Ovary (tissue), 3 donors: ENCODE data around the gene ADAMTS2.

Experiments
- POLR2A ChIP-seq: fragments of 450-650 bp; IDR thresholded peaks from one replicate; pipeline ENCODE4 v1.6.1; 2017; ENCODE audit warnings: antibody characterized with exemption, mild to moderate bottlenecking, moderate library complexity
- TF ChIP-seq, protein P1 (sequence below), 3 donors: fragments of 450-650 bp in 2 of 3; fragments of 200-600 bp in 1 of 3; IDR thresholded peaks; one replicate each; pipeline versions ENCODE4 v1.5.1 to v1.8.0; 2016 to 2022; ENCODE audit warnings: antibody characterized with exemption in 3 of 3, mild to moderate bottlenecking in 1 of 3
- donor health status: DM: no; HTN: no; CAD: no.

DNA sequence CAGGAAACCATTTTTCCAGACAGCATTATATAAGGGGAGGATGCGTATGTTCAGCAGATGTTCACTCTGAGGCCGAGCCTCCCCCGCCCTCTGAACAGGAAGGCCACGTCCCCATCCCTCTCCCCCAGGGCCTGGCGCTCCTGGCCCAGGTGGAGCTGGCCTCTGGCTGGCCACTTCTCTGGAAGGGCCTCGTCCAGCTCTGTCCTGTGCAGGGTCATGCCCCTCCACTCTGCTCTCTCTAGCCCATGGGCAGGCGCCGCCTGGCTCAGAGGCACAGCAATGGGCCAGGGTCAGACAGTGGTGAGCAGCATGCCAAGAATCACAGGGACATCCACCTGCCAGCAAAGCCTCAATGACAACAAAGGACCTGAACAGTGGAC lies 34.2 kb downstream of the ADAMTS2 start:
- TF ChIP-seq, protein P1, sequence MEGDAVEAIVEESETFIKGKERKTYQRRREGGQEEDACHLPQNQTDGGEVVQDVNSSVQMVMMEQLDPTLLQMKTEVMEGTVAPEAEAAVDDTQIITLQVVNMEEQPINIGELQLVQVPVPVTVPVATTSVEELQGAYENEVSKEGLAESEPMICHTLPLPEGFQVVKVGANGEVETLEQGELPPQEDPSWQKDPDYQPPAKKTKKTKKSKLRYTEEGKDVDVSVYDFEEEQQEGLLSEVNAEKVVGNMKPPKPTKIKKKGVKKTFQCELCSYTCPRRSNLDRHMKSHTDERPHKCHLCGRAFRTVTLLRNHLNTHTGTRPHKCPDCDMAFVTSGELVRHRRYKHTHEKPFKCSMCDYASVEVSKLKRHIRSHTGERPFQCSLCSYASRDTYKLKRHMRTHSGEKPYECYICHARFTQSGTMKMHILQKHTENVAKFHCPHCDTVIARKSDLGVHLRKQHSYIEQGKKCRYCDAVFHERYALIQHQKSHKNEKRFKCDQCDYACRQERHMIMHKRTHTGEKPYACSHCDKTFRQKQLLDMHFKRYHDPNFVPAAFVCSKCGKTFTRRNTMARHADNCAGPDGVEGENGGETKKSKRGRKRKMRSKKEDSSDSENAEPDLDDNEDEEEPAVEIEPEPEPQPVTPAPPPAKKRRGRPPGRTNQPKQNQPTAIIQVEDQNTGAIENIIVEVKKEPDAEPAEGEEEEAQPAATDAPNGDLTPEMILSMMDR (IDR thresholded peaks at IDR 0.05) = no peak
- TF ChIP-seq POLR2A = no peak
